NT2/D1 (cell line): ENCODE data around the gene DCC.

ENCODE experiments used
- SUZ12 ChIP-seq: IDR thresholded peaks from 2 replicates; pipeline ENCODE4 v1.6.1; 2011; ENCODE audit not compliant: insufficient read length, insufficient read depth; ENCODE audit errors: extremely low read depth
- YY1 ChIP-seq: IDR thresholded peaks from 2 replicates; pipeline ENCODE4 v1.6.1; 2011; ENCODE audit not compliant: insufficient read length, insufficient read depth
- ZNF274 ChIP-seq: IDR thresholded peaks from 2 replicates; pipeline ENCODE4 v1.6.1; 2011; ENCODE audit warnings: mild to moderate bottlenecking, low read depth, low read length

GRCh38 chr18:52747869-52748268 is 407.9 kb downstream of the DCC start:
- TF ChIP-seq ZNF274, result no peak
- TF ChIP-seq YY1, result no peak
- TF ChIP-seq SUZ12, result no peak
